ENCODE measurements around the gene ZBTB20. TPM values are rescaled to one million over a fixed set of nuclear protein-coding genes. Genes with fewer than 3 reads are reported as not detected.

The ZBTB20 gene
- total and polyA plus RNA-seq, 2 of the 4 experiments (the other 2 are of a cell fraction) = 0.75 to 14.7 TPM

DNA sequence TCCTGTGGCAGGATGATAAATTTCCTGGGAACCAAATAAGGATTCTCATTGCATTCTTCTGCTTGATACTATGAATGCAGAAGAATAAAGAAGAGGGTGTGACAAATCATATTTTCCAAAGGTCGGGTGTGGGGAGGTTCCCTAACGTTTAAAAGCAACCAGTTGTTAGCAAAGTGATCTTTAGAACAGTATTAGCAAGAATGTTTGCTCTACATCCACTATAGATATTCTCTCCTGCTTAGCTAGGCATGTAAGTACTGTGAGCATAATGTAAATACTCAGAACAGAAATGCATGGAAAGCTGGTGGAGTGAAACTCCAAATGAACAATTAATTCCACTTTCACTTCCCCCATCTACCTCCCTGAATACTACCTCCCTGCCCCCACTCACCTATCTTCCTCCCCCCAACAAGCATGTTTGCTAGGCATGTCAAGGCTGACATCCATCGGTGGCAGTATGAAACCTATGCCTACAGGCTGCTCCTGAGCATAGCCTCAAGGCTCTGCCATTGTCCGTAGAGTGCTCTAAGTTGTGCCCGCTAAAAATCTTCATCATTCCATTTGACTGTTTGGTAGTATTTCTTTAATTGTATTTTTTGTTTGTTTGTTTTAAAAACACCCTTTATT lies 523.6 kb downstream of the ZBTB20 start:
- Histone ChIP-seq H4K8ac (ENCODE audit: low read depth in 2 of 2, low read length in 2 of 2) (peak overlapping the region; percentile 82 to 90), H3K9me1 (ENCODE audit: insufficient read depth, low read length) (peaks cover 5% of the 10 kb centered on the region), H2AK9ac (replicated peaks; ENCODE audit: low read depth, low read length, poor library complexity) (peak overlapping the region; percentile 47), H3K27me3 (ENCODE audit: control insufficient read depth, insufficient read depth, low read length) (no peaks in the 10 kb centered on the region), H2BK120ac (ENCODE audit: low read depth, low read length) (peak overlapping the region; percentile 98), H3K23ac (ENCODE audit: low read depth, low read length) (peak overlapping the region; percentile 98), H4K5ac (ENCODE audit: low read depth, low read length) (peak overlapping the region; percentile 92), H3K4me2 (ENCODE audit: low read depth, low read length) (peak overlapping the region; percentile 90), H3K14ac (replicated peaks; ENCODE audit: low read depth, low read length) (peak overlapping the region; percentile 96), H2BK5ac (ENCODE audit: low read depth, low read length, poor library complexity, severe bottlenecking) (peak overlapping the region; percentile 97), H3K56ac (ENCODE audit: extremely low read depth, insufficient read depth, low read length) (peak overlapping the region; percentile 100), H2BK20ac (ENCODE audit: low read depth, low read length) (peak overlapping the region; percentile 95), H3K79me1 (ENCODE audit: low read depth in 1 of 2, low read length in 2 of 2) (peaks cover 23 to 46% of the 10 kb centered on the region in 2 experiments), H3K4ac (ENCODE audit: low read depth, low read length) (peak overlapping the region; percentile 98), H3K9me3 (ENCODE audit: control insufficient read depth, insufficient read depth, low read length) (no peaks in the 10 kb centered on the region), H2AK5ac (ENCODE audit: low read depth, low read length) (peak overlapping the region; percentile 98), H3K4me1 (ENCODE audit: control insufficient read depth, insufficient read depth, low read length) (peaks cover 12% of the 10 kb centered on the region), H3K4me3 (ENCODE audit: insufficient read depth, low read depth, low read length) (peak overlapping the region; percentile 62), H3K27ac (ENCODE audit: insufficient read depth, low read length) (peak overlapping the region; percentile 99), H3K9ac (ENCODE audit: low read depth, low read length) (peak overlapping the region; percentile 82), H2AFZ (replicated peaks; ENCODE audit: low read length, poor library complexity) (no peak overlapping the region), H4K91ac (ENCODE audit: insufficient read depth, low read depth, low read length) (peak overlapping the region; percentile 91), H3K36me3 (ENCODE audit: control insufficient read depth, insufficient read depth, low read length) (no peaks in the 10 kb centered on the region), H3K18ac (ENCODE audit: low read depth, low read length) (peak overlapping the region; percentile 97), H2BK15ac (ENCODE audit: low read depth, low read length) (peak overlapping the region; percentile 97; the same call in 2 of the 3 replicates), H4K20me1 (ENCODE audit: insufficient read depth, low read length) (no peaks in the 10 kb centered on the region)
- no CpG with 5 or more reads among the region's 5 CpGs for WGBS, 2 experiments (ENCODE audit: extremely low coverage in 2 of 2, insufficient read length in 1 of 2)
- BruUV-seq (replicated peaks) = no TSS peak
- ChIA-PET CTCF (no interaction called here), POLR2A (ENCODE audit: unreplicated experiment) (no interaction called here)
- in situ Hi-C loops (cut with MboI; ENCODE audit: low sequenced_read_pairs) (no loop called here), dilution Hi-C loops (cut with HindIII; ENCODE audit: low sequenced_read_pairs, unreplicated experiment) (no loop called here), intact Hi-C loops (cut with micrococcal nuclease) (no loop called here)
- ATAC-seq (ENCODE audit: low read depth) = peak; percentile 7
- TF ChIP-seq CEBPB (IDR thresholded peaks at IDR 0.05; ENCODE audit: low read depth, low read length) = no peak
- TF ChIP-seq POLR2A (IDR thresholded peaks at IDR 0.05; ENCODE audit: low read depth, low read length) = no peak
- TF ChIP-seq BHLHE40 (IDR thresholded peaks at IDR 0.05; ENCODE audit: low read depth, low read length) = no peak
- TF ChIP-seq SMC3 (IDR thresholded peaks at IDR 0.05; ENCODE audit: low read depth, low read length) = no peak
- no peak for TF ChIP-seq MAZ (IDR thresholded peaks at IDR 0.05; ENCODE audit: borderline replicate concordance, low read depth, low read length)
- TF ChIP-seq MAFK (IDR thresholded peaks at IDR 0.05; ENCODE audit: low read depth, low read length) = no peak
- no peak for TF ChIP-seq RAD21 (IDR thresholded peaks at IDR 0.05; ENCODE audit: low read length)
- TF ChIP-seq RFX5 (IDR thresholded peaks at IDR 0.05; ENCODE audit: low read depth, low read length) = no peak
- TF ChIP-seq MXI1 (IDR thresholded peaks at IDR 0.05; ENCODE audit: borderline replicate concordance, low read depth, low read length) = no peak
- no peak for TF ChIP-seq NFE2L2 (IDR thresholded peaks at IDR 0.05; ENCODE audit: low read depth, low read length)
- TF ChIP-seq, protein P1, sequence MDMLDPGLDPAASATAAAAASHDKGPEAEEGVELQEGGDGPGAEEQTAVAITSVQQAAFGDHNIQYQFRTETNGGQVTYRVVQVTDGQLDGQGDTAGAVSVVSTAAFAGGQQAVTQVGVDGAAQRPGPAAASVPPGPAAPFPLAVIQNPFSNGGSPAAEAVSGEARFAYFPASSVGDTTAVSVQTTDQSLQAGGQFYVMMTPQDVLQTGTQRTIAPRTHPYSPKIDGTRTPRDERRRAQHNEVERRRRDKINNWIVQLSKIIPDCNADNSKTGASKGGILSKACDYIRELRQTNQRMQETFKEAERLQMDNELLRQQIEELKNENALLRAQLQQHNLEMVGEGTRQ (IDR thresholded peaks at IDR 0.05; ENCODE audit: low read depth, low read length) = no peak
- TF ChIP-seq CHD1 (IDR thresholded peaks at IDR 0.05; ENCODE audit: low read depth, low read length) = no peak
- no peak for TF ChIP-seq FOS (IDR thresholded peaks at IDR 0.05; ENCODE audit: low read depth, low read length)
- no peak for TF ChIP-seq RCOR1 (IDR thresholded peaks at IDR 0.05; ENCODE audit: insufficient replicate concordance, low read length)
- TF ChIP-seq, protein P2, sequence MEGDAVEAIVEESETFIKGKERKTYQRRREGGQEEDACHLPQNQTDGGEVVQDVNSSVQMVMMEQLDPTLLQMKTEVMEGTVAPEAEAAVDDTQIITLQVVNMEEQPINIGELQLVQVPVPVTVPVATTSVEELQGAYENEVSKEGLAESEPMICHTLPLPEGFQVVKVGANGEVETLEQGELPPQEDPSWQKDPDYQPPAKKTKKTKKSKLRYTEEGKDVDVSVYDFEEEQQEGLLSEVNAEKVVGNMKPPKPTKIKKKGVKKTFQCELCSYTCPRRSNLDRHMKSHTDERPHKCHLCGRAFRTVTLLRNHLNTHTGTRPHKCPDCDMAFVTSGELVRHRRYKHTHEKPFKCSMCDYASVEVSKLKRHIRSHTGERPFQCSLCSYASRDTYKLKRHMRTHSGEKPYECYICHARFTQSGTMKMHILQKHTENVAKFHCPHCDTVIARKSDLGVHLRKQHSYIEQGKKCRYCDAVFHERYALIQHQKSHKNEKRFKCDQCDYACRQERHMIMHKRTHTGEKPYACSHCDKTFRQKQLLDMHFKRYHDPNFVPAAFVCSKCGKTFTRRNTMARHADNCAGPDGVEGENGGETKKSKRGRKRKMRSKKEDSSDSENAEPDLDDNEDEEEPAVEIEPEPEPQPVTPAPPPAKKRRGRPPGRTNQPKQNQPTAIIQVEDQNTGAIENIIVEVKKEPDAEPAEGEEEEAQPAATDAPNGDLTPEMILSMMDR (conservative IDR thresholded peaks at IDR 0.05; ENCODE audit: low read depth, low read length) = no peak
- no peak for DNase-seq

Measured in IMR-90 (cell line).